ENCODE measurements around the gene LRMDA.

Gene LRMDA

GRCh38 chr10:75508814-75509306, 77.4 kb downstream of the LRMDA start:
- no peak for TF ChIP-seq CEBPB (IDR thresholded peaks at IDR 0.05)
- no peak for TF ChIP-seq REST (IDR thresholded peaks at IDR 0.05; ENCODE audit: low read depth)
- TF ChIP-seq TEAD4 (IDR thresholded peaks at IDR 0.05), result no peak
- TF ChIP-seq TCF12 (IDR thresholded peaks at IDR 0.05; ENCODE audit: low read depth), result no peak
- TF ChIP-seq MAX (IDR thresholded peaks at IDR 0.05), result no peak
- TF ChIP-seq TAF1 (IDR thresholded peaks at IDR 0.05; ENCODE audit: low read depth), result no peak
- TF ChIP-seq USF1 (IDR thresholded peaks at IDR 0.05), result no peak
- TF ChIP-seq YY1 (IDR thresholded peaks at IDR 0.05; ENCODE audit: low read depth), result no peak
- no peak for TF ChIP-seq ZBTB7A (IDR thresholded peaks at IDR 0.05; ENCODE audit: low read depth)

- TF ChIP-seq MAX (IDR thresholded peaks at IDR 0.05), result no peak
- TF ChIP-seq ZBTB7A (IDR thresholded peaks at IDR 0.05; ENCODE audit: low read depth), result no peak
Measured at GRCh38 chr10:75509706-75510105, 78.3 kb downstream of the LRMDA start.

- TF ChIP-seq RAD21 (IDR thresholded peaks at IDR 0.05; ENCODE audit: low read depth), result no peak
- no peak for TF ChIP-seq REST (IDR thresholded peaks at IDR 0.05; ENCODE audit: low read depth)
Measured at GRCh38 chr10:75511011-75511410, 79.6 kb downstream of the LRMDA start.

GRCh38 chr10:75512203-75512933, 80.9 kb downstream of the LRMDA start:
- TF ChIP-seq EGR1 (IDR thresholded peaks at IDR 0.05) (no peak), YY1 (IDR thresholded peaks at IDR 0.05; ENCODE audit: low read depth) (no peak), CREB1 (IDR thresholded peaks at IDR 0.05; ENCODE audit: low read depth) (no peak), ZBTB7A (IDR thresholded peaks at IDR 0.05; ENCODE audit: low read depth) (no peak), TCF12 (IDR thresholded peaks at IDR 0.05; ENCODE audit: low read depth) (no peak), FOXM1 (IDR thresholded peaks at IDR 0.05; ENCODE audit: borderline replicate concordance, low read depth) (no peak), MAX (IDR thresholded peaks at IDR 0.05) (no peak)

- TF ChIP-seq EP300 (IDR thresholded peaks at IDR 0.05; ENCODE audit: borderline replicate concordance), result no peak
- TF ChIP-seq MAX (IDR thresholded peaks at IDR 0.05), result no peak
- TF ChIP-seq ZBTB7A (IDR thresholded peaks at IDR 0.05; ENCODE audit: low read depth), result no peak
- TF ChIP-seq CREB1 (IDR thresholded peaks at IDR 0.05; ENCODE audit: low read depth), result no peak
- no peak for TF ChIP-seq RAD21 (IDR thresholded peaks at IDR 0.05; ENCODE audit: low read depth)
- no peak for TF ChIP-seq TAF1 (IDR thresholded peaks at IDR 0.05; ENCODE audit: low read depth)
- no peak for TF ChIP-seq YY1 (IDR thresholded peaks at IDR 0.05; ENCODE audit: low read depth)
- no peak for TF ChIP-seq NFIC (IDR thresholded peaks at IDR 0.05)
- TF ChIP-seq CEBPB (IDR thresholded peaks at IDR 0.05), result no peak
- TF ChIP-seq TCF12 (IDR thresholded peaks at IDR 0.05; ENCODE audit: low read depth), result no peak
- no peak for TF ChIP-seq REST (IDR thresholded peaks at IDR 0.05; ENCODE audit: low read depth)
- no peak for TF ChIP-seq FOXM1 (IDR thresholded peaks at IDR 0.05; ENCODE audit: borderline replicate concordance, low read depth)
- no peak for TF ChIP-seq EGR1 (IDR thresholded peaks at IDR 0.05)
Measured at GRCh38 chr10:75513292-75513885, 82.0 kb downstream of the LRMDA start.

Data from Ishikawa (cell line).